IPS DF 19.7 (cell line): Measurements from ENCODE around the gene FIBCD1.

Source experiments
- DNase-seq: peaks from one replicate; pipeline ENCODE4 v3.0.0-alpha.2; 2013; ENCODE audit warnings: low read depth, low spot score

FIBCD1 gene

GRCh38 chr9:130895481-130896232 lies 43.4 kb downstream of the FIBCD1 start:
- DNase-seq, result no peak

- no peak for DNase-seq
Measured at GRCh38 chr9:130895038-130895437, 44.0 kb downstream of the FIBCD1 start.

GRCh38 chr9:130894546-130894945 lies 44.5 kb downstream of the FIBCD1 start:
- no peak for DNase-seq

- no peak for DNase-seq
Measured at GRCh38 chr9:130893341-130894101, 45.5 kb downstream of the FIBCD1 start.

- no peak for DNase-seq
Measured at GRCh38 chr9:130892477-130893304, 46.4 kb downstream of the FIBCD1 start.

- no peak for DNase-seq
Measured at GRCh38 chr9:130891688-130892476, 47.2 kb downstream of the FIBCD1 start.

- no peak for DNase-seq
Measured at GRCh38 chr9:130890870-130891687, 48.0 kb downstream of the FIBCD1 start.

- no peak for DNase-seq
Measured at GRCh38 chr9:130890124-130890523, 48.9 kb downstream of the FIBCD1 start.

- no peak for DNase-seq
Measured at GRCh38 chr9:130888146-130888885, 50.7 kb downstream of the FIBCD1 start.

- no peak for DNase-seq
Measured at GRCh38 chr9:130887494-130888144, 51.4 kb downstream of the FIBCD1 start.

GRCh38 chr9:130886981-130887380 lies 52.1 kb downstream of the FIBCD1 start:
- DNase-seq, result no peak

GRCh38 chr9:130885484-130886375 lies 53.3 kb downstream of the FIBCD1 start:
- no peak for DNase-seq

- no peak for DNase-seq
Measured at GRCh38 chr9:130884542-130885483, 54.2 kb downstream of the FIBCD1 start.

GRCh38 chr9:130884111-130884531 lies 54.9 kb downstream of the FIBCD1 start:
- DNase-seq, result no peak

- DNase-seq, result no peak
Measured at GRCh38 chr9:130883479-130883878, 55.6 kb downstream of the FIBCD1 start.

- DNase-seq, result no peak
Measured at GRCh38 chr9:130882696-130883225, 56.3 kb downstream of the FIBCD1 start.

- DNase-seq, result no peak
Measured at GRCh38 chr9:130881516-130881915, 57.5 kb downstream of the FIBCD1 start.
